Breast epithelium (tissue), 3 donors: ENCODE results near the gene EFHC2.

Source experiments
- POLR2A ChIP-seq: fragments of 450-650 bp; IDR thresholded peaks from one replicate; pipeline ENCODE4 v1.6.1; 2016; ENCODE audit warnings: antibody characterized with exemption, mild to moderate bottlenecking, moderate library complexity
- POLR2AphosphoS5 ChIP-seq, 3 donors: sonication (generic); formaldehyde crosslinking; IDR thresholded peaks; one replicate each; pipeline ENCODE4 v1.6.1; 2017; ENCODE audit warnings: antibody characterized with exemption in 3 of 3

DNA sequence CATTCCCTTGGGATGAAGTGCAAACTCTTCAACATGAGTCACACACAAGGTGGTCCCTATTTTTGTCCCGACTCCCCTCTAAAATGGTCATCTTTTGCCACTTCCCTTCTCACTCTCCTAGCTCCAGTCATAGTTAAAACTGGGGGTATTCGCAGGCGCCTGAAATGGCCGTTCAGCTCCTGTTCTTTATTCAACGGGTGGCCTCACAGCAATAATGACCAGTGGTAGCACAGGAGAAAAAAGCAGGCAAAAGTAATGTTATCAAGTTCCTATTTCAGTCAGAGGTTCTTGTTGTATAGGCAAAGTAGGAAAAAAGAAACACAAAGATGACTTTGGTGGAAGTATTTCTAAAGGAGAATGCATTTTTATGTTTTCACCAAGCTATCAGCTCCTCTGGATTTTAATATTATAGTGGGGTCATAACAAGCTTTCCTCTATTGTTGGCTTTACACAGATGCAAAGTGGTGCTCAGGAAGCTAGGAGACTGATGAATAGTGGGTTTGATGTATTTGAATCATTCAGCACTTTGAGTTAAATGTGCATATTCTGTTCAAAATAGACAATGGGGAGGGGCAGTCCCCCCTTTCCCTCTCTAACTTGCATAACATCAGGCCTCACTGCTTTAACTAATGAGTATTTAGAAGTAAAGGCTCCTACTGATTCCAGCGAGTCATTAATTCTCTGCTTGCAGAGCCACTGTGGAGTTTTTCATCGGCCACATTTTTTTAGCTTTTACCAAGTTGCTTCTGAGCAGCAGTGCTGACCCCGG lies 199.1 kb downstream of the EFHC2 start:
- TF ChIP-seq POLR2AphosphoS5 (IDR thresholded peaks at IDR 0.05) = no peak
- TF ChIP-seq POLR2A = no peak
